GM12872 (cell line): ENCODE results near the gene ABHD6.

Experiments used
- CTCF ChIP-seq: IDR thresholded peaks from 3 replicates; pipeline ENCODE4 v1.5.1; 2011; ENCODE audit warnings: low read depth, mild to moderate bottlenecking, low read length, moderate library complexity; ENCODE audit not compliant: insufficient read depth

ABHD6 gene

GRCh38 chr3:58305882-58306711 is 68.5 kb downstream of the ABHD6 start, which contains the start of the genes HTD2 and RPP14:
Gene HTD2, plus strand, starts transcription at chr3:58306520. Its CDS starts 11,094 bp downstream, at chr3:58317614.
Gene RPP14, plus strand, starts transcription at chr3:58306245. Its CDS starts 4,085 bp downstream, at chr3:58310330.
- TF ChIP-seq CTCF: peak; percentile 93

GRCh38 chr3:58307639-58308215 is 70.1 kb downstream of the ABHD6 start:
- TF ChIP-seq CTCF: peak; percentile 40; the same call in 2 of the 3 replicates

GRCh38 chr3:58308728-58309127 is 71.1 kb downstream of the ABHD6 start:
- TF ChIP-seq CTCF: no peak

- TF ChIP-seq CTCF: no peak
Measured at GRCh38 chr3:58317811-58318210, 80.2 kb downstream of the ABHD6 start.

GRCh38 chr3:58321791-58322190 is 84.2 kb downstream of the ABHD6 start:
- no peak for TF ChIP-seq CTCF

GRCh38 chr3:58322793-58323192 is 85.2 kb downstream of the ABHD6 start:
- no peak for TF ChIP-seq CTCF

GRCh38 chr3:58323529-58324390 is 86.2 kb downstream of the ABHD6 start:
- no peak for TF ChIP-seq CTCF
